Measurements from ENCODE around the gene ACLY. TPM values are rescaled to one million over a fixed set of nuclear protein-coding genes. Genes with fewer than 3 reads are reported as not detected.

ACLY gene
- total and polyA plus RNA-seq, 2 of the 13 experiments (the other 11 are each of a cell fraction or from before 2014, with no cell fraction given) = 111 to 218 TPM

DNA sequence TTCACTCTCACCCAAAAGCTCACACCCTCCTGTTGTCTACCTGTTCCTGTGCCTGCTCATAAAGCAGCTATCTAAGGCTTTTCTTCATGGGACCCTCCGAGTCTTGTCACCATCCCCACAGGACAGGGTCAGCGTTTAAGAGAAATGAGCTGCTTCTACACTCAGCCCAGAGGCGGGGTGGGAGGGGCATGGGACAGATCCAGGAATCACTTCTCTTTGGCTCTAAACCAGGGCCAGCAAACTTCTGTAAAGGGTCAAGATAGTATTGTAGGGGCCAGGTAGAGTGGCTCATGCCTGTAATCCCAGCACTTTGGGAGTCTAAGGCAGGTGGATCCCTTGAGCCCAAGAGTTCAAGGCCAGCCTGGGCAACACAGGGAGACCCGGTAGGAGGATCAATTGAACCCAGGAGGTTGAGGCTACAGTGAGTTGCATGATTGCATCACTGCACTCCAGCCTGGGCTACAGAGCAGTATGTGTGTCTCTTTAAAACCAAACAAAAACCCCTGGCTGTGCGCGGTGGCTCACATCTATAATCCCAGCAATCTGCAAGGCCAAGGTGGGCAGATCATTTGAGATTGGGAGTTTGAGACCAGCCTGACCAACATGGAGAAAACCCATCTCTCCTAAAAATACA, 30.3 kb downstream of the ACLY start (continued):
- TF ChIP-seq FOXA3 (CRISPR knock-in tag; IDR thresholded peaks at IDR 0.05) (no peak), POLR2AphosphoS2 (IDR thresholded peaks at IDR 0.05; ENCODE audit: low read depth, low read length) (no peak), ZNF773 (CRISPR knock-in tag; IDR thresholded peaks at IDR 0.05; ENCODE audit: borderline replicate concordance) (no peak), ZNF605 (CRISPR knock-in tag; IDR thresholded peaks at IDR 0.05) (peak; percentile 57; the same call in 1 of the 2 replicates), ZNF720 (CRISPR knock-in tag; IDR thresholded peaks at IDR 0.05) (no peak), SNRNP70 (IDR thresholded peaks at IDR 0.05; ENCODE audit: low read depth, low read length) (no peak), SOX6 (IDR thresholded peaks at IDR 0.05) (no peak), SOX6 (CRISPR knock-in tag; IDR thresholded peaks at IDR 0.05) (peak; percentile 50; the same call in 1 of the 2 replicates), SETDB1 (CRISPR knock-in tag; IDR thresholded peaks at IDR 0.05; ENCODE audit: borderline replicate concordance) (no peak), ADNP (CRISPR knock-in tag; IDR thresholded peaks at IDR 0.05) (peak; percentile 72; the same call in 1 of the 2 replicates), BRCA1 (CRISPR knock-in tag; IDR thresholded peaks at IDR 0.05) (no peak), HOXA3 (CRISPR knock-in tag; IDR thresholded peaks at IDR 0.05) (peak; percentile 40; the same call in 1 of the 2 replicates), SP2 (CRISPR knock-in tag; IDR thresholded peaks at IDR 0.05) (no peak), MIXL1 (CRISPR knock-in tag; IDR thresholded peaks at IDR 0.05) (no peak), MYPOP (CRISPR knock-in tag; IDR thresholded peaks at IDR 0.05) (no peak), ZNF749 (CRISPR knock-in tag; IDR thresholded peaks at IDR 0.05; ENCODE audit: borderline replicate concordance) (no peak), HDAC2 (CRISPR knock-in tag; IDR thresholded peaks at IDR 0.05) (0 out of 2 replicates have a peak, but pooled peaks have one; percentile 11)
- TF ChIP-seq, protein P1, sequence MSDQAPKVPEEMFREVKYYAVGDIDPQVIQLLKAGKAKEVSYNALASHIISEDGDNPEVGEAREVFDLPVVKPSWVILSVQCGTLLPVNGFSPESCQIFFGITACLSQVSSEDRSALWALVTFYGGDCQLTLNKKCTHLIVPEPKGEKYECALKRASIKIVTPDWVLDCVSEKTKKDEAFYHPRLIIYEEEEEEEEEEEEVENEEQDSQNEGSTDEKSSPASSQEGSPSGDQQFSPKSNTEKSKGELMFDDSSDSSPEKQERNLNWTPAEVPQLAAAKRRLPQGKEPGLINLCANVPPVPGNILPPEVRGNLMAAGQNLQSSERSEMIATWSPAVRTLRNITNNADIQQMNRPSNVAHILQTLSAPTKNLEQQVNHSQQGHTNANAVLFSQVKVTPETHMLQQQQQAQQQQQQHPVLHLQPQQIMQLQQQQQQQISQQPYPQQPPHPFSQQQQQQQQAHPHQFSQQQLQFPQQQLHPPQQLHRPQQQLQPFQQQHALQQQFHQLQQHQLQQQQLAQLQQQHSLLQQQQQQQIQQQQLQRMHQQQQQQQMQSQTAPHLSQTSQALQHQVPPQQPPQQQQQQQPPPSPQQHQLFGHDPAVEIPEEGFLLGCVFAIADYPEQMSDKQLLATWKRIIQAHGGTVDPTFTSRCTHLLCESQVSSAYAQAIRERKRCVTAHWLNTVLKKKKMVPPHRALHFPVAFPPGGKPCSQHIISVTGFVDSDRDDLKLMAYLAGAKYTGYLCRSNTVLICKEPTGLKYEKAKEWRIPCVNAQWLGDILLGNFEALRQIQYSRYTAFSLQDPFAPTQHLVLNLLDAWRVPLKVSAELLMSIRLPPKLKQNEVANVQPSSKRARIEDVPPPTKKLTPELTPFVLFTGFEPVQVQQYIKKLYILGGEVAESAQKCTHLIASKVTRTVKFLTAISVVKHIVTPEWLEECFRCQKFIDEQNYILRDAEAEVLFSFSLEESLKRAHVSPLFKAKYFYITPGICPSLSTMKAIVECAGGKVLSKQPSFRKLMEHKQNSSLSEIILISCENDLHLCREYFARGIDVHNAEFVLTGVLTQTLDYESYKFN (CRISPR knock-in tag; conservative IDR thresholded peaks at IDR 0.05) = 0 out of 2 replicates have a peak, but pooled peaks have one; percentile 21
- TF ChIP-seq, protein P2, sequence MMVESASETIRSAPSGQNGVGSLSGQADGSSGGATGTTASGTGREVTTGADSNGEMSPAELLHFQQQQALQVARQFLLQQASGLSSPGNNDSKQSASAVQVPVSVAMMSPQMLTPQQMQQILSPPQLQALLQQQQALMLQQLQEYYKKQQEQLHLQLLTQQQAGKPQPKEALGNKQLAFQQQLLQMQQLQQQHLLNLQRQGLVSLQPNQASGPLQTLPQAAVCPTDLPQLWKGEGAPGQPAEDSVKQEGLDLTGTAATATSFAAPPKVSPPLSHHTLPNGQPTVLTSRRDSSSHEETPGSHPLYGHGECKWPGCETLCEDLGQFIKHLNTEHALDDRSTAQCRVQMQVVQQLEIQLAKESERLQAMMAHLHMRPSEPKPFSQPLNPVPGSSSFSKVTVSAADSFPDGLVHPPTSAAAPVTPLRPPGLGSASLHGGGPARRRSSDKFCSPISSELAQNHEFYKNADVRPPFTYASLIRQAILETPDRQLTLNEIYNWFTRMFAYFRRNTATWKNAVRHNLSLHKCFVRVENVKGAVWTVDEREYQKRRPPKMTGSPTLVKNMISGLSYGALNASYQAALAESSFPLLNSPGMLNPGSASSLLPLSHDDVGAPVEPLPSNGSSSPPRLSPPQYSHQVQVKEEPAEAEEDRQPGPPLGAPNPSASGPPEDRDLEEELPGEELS (CRISPR knock-in tag; IDR thresholded peaks at IDR 0.05) = no peak
- TF ChIP-seq, protein P3, sequence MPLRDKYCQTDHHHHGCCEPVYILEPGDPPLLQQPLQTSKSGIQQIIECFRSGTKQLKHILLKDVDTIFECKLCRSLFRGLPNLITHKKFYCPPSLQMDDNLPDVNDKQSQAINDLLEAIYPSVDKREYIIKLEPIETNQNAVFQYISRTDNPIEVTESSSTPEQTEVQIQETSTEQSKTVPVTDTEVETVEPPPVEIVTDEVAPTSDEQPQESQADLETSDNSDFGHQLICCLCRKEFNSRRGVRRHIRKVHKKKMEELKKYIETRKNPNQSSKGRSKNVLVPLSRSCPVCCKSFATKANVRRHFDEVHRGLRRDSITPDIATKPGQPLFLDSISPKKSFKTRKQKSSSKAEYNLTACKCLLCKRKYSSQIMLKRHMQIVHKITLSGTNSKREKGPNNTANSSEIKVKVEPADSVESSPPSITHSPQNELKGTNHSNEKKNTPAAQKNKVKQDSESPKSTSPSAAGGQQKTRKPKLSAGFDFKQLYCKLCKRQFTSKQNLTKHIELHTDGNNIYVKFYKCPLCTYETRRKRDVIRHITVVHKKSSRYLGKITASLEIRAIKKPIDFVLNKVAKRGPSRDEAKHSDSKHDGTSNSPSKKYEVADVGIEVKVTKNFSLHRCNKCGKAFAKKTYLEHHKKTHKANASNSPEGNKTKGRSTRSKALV (CRISPR knock-in tag; IDR thresholded peaks at IDR 0.05) = 0 out of 2 replicates have a peak, but pooled peaks have one; percentile 37
- TF ChIP-seq, protein P4, sequence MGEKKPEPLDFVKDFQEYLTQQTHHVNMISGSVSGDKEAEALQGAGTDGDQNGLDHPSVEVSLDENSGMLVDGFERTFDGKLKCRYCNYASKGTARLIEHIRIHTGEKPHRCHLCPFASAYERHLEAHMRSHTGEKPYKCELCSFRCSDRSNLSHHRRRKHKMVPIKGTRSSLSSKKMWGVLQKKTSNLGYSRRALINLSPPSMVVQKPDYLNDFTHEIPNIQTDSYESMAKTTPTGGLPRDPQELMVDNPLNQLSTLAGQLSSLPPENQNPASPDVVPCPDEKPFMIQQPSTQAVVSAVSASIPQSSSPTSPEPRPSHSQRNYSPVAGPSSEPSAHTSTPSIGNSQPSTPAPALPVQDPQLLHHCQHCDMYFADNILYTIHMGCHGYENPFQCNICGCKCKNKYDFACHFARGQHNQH (CRISPR knock-in tag; IDR thresholded peaks at IDR 0.05) = no peak

Data from HepG2 (cell line).